GM21390 (cell line): ENCODE measurements around the gene HTT-AS.

Source experiments
- ATAC-seq: cut with Tn5 transposase; IDR thresholded peaks from one replicate; pipeline ENCODE4 v1.9.1; 2021; ENCODE audit not compliant: unreplicated experiment

The HTT-AS gene

DNA sequence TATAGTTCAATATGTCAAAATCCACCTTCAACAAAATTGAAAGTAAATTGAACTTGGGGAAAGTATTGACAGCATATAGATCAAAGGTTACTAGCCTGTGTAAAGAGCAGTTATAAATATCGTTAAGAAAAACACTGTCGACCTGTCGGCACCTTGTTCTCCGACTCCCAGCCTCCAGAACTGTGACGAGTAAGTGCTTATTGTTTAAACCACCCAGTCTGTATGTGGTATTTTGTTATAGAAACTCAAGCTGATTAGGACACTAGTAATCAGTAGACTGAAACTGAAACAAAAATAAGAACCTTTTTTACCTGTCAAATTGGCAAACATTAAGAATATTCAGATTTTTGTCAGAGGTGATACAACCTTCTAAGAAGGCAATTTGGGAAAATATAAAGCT lies 17.1 kb upstream of the HTT-AS start:
- ATAC-seq, result no peak

DNA sequence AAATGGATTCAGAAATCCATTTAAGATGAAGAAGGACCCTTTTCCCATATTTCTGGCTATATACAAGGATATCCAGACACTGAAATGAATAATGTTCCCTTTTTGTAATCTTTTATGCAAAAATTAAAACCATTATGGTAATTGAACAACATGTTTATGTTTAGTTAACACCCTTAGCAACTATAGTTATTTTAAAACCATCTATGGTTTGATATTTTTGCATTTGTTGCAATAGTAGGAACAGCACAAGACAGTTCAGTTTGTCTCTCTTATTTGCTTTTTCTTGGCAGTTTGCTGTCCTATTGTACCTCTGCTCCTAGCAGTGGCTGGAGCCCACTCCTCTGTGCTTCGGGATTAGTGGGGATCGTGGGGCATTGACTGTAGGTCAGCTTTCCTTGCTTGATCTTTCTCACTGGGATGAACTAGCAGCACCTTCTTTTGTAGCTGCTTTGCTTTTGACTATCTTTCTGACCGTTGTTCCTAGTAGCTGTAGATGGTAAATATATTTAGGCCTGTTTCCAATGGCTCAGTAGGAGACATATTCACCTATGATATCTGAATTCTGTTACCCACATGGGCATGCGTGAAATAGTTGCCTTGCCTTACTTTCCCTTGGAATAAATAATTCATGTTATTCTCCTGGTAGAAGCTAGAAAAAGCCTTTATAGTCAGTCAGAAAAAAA lies 12.9 kb upstream of the HTT-AS start:
- ATAC-seq, result no peak

- no peak for ATAC-seq
Measured at GRCh38 chr4:3085948-3086670, 11.8 kb upstream of the HTT-AS start.

DNA sequence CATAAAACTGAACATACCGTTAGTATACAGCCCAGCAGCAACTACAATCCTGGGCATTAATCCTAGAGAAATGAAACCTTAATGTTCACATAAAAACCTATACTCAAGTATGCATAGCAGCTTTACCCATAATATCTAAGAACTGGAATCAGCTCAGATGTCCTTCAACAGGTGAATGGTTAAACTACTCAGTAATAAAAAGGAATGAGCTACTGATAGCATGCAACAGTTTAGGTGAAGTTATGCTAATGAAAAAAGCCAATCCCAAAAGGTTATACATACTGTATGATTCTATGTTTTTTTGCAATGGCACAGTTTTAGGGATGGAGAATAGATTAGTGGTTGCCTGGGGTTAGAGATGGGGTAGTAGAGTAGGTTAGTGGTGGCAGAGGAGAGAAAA lies 9.4 kb upstream of the HTT-AS start:
- ATAC-seq, result no peak

GRCh38 chr4:3082925-3083515 lies 8.7 kb upstream of the HTT-AS start:
- ATAC-seq, result no peak

- ATAC-seq, result no peak
Measured at GRCh38 chr4:3079694-3080123, 5.4 kb upstream of the HTT-AS start.

GRCh38 chr4:3077796-3078195 lies 3.5 kb upstream of the HTT-AS start:
- ATAC-seq, result no peak

DNA sequence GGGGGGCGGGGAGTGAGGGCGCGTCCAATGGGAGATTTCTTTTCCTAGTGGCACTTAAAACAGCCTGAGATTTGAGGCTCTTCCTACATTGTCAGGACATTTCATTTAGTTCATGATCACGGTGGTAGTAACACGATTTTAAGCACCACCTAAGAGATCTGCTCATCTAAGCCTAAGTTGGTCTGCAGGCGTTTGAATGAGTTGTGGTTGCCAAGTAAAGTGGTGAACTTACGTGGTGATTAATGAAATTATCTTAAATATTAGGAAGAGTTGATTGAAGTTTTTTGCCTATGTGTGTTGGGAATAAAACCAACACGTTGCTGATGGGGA lies 1.3 kb upstream of the HTT-AS start:
- ATAC-seq, result no peak

DNA sequence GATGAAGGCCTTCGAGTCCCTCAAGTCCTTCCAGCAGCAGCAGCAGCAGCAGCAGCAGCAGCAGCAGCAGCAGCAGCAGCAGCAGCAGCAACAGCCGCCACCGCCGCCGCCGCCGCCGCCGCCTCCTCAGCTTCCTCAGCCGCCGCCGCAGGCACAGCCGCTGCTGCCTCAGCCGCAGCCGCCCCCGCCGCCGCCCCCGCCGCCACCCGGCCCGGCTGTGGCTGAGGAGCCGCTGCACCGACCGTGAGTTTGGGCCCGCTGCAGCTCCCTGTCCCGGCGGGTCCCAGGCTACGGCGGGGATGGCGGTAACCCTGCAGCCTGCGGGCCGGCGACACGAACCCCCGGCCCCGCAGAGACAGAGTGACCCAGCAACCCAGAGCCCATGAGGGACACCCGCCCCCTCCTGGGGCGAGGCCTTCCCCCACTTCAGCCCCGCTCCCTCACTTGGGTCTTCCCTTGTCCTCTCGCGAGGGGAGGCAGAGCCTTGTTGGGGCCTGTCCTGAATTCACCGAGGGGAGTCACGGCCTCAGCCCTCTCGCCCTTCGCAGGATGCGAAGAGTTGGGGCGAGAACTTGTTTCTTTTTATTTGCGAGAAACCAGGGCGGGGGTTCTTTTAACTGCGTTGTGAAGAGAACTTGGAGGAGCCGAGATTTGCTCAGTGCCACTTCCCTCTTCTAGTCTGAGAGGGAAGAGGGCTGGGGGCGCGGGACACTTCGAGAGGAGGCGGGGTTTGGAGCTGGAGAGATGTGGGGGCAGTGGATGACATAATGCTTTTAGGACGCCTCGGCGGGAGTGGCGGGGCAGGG lies 711 bp upstream of the HTT-AS start:
- no peak for ATAC-seq

GRCh38 chr4:3073158-3074077 lies 920 bp downstream of the HTT-AS start:
- peak; percentile 24 for ATAC-seq

DNA sequence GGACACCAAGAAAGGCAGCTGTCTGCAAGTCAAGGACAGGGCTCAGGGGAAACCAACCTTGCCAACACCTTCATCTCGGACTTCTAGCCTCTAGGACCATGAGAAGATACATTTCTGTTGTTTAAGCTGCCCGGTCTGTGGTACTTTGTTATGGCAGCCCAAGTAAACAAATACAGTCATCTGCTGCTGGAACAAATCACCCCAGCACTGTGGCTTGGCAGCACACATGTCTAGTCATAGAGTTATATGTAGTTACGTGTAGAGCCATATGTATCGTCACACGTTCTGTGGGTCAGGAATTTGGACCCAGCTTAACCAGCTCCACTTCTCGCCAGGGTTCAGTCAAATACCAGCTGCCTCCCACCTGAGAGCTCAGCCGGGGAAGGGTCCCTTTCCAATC lies 2.5 kb downstream of the HTT-AS start:
- ATAC-seq, result no peak

DNA sequence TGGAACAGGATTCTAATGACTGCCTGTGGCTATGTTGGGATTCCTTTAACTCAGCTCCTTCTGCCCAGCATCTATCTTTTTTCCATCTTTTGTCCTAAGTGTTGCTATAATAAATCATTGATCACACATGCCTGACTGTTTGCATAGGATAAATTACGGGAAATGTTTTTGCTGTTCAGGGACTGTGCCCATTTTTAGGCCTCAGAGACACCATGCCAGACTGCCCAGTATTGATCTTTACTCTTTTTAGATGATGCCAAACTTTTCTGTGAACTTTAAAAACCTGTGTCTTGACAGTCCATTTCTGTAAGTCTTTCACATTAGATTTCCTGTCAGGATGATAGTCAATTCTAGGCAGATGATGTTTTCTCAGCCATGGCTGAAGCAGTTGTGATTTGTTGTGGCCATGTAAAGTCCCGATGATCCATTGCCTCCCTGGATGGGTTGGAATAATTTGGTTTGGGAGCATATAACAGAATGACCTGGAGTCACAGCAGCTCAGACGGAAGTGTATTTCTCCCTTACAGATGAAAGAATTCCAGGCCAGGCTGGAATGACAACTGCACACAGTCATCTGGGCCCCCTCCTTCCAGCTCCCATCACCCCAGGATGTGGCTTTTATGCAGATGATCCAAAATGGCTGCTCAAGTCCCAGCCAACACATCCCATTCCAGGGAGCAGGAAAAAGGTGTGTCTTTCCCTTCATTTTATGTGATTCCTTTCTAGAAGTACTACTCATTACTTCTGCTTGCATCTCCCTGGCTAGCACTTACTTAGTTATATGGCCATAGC lies 3.4 kb downstream of the HTT-AS start:
- no peak for ATAC-seq

DNA sequence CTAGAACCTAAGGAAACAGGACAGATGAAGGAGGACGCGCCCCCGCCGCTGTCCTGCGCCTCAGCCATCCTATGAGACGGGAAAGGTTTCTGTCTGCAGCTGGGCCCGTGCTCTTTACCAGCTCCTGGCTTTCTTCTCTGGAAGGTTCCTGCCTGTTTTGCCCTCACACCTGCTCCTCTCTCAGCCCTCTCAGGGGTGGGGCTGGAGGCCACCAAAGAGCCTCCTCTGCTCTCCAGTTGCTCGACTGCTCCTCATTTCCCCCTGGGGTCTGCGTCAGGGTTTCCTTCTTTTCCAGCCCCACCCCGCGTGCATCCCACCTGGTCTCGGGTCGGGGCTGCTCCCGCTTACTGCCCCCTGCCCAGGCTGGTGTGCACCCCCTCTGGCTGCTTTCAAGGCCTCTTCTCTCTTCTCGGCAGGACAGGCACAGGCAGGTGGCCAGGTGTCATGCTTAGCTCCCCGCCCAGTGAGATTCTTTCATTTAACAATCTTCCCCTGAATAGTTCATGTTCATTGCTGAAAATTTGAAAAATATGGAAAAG lies 4.6 kb downstream of the HTT-AS start:
- ATAC-seq, result no peak

DNA sequence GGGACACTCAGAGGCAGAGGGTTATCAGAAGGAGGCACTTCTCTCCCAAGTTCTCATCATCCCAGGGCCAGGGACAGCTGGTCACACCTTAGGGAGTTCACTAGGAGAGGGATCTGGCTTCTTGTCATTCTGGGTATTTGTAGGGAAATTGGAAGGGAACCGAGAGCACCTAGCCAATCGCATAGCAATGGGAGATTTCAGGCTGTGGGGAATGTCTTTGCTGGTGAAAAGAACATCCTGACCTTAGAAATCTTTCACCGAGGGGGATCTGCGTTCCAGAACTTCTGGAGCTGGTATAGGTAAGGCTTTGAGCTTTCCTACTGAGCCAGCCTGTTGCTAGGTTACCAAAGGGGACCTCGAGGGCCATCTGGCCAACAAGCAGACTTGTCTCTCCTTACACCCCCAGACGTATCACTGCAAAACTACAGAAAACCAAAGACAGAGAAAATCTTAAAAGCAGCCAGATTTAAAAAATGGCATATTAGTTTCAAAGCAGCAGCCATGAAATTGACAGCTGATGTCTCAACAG lies 6.8 kb downstream of the HTT-AS start:
- ATAC-seq, result no peak

DNA sequence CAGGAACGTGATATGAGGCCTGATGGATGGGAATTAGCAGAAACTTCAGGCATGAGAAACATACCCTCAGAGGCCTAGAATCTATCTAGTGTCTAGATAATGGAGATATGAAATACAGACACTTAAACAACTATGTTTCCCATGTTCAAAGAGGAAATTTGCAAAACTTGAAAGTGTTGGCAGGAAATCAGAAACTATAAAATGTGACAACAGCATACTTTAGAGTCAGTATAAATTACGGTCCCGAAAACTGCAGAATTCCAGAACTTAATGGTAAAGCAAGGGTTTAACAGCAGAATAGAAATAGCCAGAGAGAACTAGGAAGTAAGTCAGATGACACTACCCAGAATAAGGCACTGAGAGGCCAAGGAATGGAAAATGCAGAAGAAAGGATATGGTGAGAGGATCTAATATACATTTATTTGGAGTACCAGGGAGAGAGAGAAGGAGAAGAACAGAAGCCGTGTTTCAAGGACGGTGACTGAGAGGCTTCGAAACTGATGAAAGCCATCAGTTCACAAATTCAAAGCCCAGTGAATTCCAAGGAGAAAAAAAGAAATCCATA lies 7.4 kb downstream of the HTT-AS start:
- ATAC-seq, result no peak

- no peak for ATAC-seq
Measured at GRCh38 chr4:3065551-3065950, 8.8 kb downstream of the HTT-AS start.

DNA sequence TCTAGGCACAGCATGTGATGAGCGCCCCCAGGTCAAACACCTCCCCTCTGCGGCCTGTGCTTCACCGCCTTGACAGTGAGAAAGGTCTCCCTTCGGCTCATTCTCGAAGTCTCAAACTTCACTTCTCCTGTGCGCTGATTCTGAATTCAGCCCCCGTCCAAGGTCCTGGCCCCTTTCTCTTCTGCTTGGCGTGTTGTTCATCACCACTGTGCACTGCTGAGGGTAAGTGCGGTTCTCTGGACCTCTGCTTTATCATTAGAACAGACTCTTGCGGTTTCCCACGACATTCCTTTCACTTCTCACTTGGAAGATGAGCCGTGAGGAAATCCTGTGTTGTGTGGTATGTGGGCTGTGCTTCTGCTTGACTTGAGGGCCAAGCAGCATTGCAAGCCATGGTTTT lies 11.9 kb downstream of the HTT-AS start:
- ATAC-seq, result no peak

GRCh38 chr4:3060946-3061345 lies 13.4 kb downstream of the HTT-AS start:
- no peak for ATAC-seq

DNA sequence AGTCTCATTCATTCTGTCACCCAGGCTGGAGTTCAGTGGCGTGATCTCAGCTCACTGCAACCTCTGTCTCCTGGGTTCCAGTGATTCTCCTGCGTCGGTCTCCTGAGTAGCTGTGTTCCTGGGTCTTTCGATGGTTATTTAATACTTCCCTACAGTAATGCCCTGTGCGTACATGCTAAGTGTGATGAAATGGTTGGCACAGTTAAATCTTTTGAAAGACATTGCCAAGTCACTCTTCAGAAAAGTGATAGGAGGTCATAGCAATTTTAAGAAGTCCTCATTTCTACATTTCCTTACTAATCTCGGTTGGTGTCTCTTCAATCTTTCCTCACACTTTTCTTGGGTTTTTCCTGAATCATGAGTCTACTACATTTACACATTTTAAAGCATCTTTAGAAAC lies 14.4 kb downstream of the HTT-AS start:
- no peak for ATAC-seq
